T-helper 2 cell treated with Interferon-gamma antibody and Interleukin-4, amounts not matched to agents 100 ng/mL and 5 ng/mL, for 36 hours (primary cell): ENCODE measurements around the gene HCAR1. TPM values are rescaled to one million over a fixed set of nuclear protein-coding genes. Genes with fewer than 3 reads are reported as not detected.

Experiments used
- total RNA-seq: library from RNA; stranded (reverse); gene quantifications from 2 replicates; pipeline ENCODE4 v1.2.3, GENCODE V29; 2022

Gene HCAR1
- total RNA-seq, 1 donor from 2014 or later, result 2.7 TPM

Other genes with a start within 250 kb of the HCAR1 start
- 37.7 and 48.0 TPM in 2 replicates for gene ZCCHC8, start 229.9 kb downstream of the HCAR1 start, total RNA-seq
- 89.3 and 93.6 TPM in 2 replicates for gene RSRC2, start 203.9 kb downstream of the HCAR1 start, total RNA-seq
- gene KNTC1, start 203.6 kb downstream of the HCAR1 start, total RNA-seq, result 129 and 135 TPM in 2 replicates
- gene HCAR2, start 27.5 kb downstream of the HCAR1 start, total RNA-seq, result 0.11 TPM in 1 of 2 replicates, not detected in the other
- 0.14 and 0.32 TPM in 2 replicates for gene HCAR3, start 14.0 kb downstream of the HCAR1 start, total RNA-seq
- gene DENR, start 22.0 kb upstream of the HCAR1 start, total RNA-seq, result 65.4 and 71.3 TPM in 2 replicates
- 0.25 and 0.41 TPM in 2 replicates for gene CCDC62, start 43.7 kb upstream of the HCAR1 start, total RNA-seq
- gene HIP1R, start 104.6 kb upstream of the HCAR1 start, total RNA-seq, result 31.8 TPM in 2 replicates
- 16.0 and 19.5 TPM in 2 replicates for gene VPS37B, start 165.3 kb upstream of the HCAR1 start, total RNA-seq
- gene ABCB9, start 235.6 kb upstream of the HCAR1 start, total RNA-seq, result 5.8 and 6.0 TPM in 2 replicates
- gene OGFOD2, start 244.4 kb upstream of the HCAR1 start, total RNA-seq, result 20.8 and 23.4 TPM in 2 replicates
- 177 and 184 TPM in 2 replicates for gene ARL6IP4, start 249.8 kb upstream of the HCAR1 start, total RNA-seq